ENCODE results near the gene NAT8.
A peak's percentile ranks its signal among the peaks of the same experiment; 100 is the strongest.
"Not testable (repeated sequence)": the region's sequence is repeated elsewhere in the genome, so short reads cannot be mapped to it uniquely, and the experiment has no call there.

NAT8 gene

GRCh38 chr2:73611867-73612266, 30.4 kb downstream of the NAT8 start:
- TF ChIP-seq CTCF (IDR thresholded peaks at IDR 0.05; ENCODE audit: low read depth, low read length, missing control alignments) = no peak
- H3K4me3 ChIP-seq (ENCODE audit: low read depth, low read length) = no peak overlapping the region
- no peak for DNase-seq (ENCODE audit: low read depth)

GRCh38 chr2:73611193-73611592, 31.0 kb downstream of the NAT8 start:
- TF ChIP-seq CTCF (IDR thresholded peaks at IDR 0.05; ENCODE audit: low read depth, low read length, missing control alignments) = no peak
- H3K4me3 ChIP-seq (ENCODE audit: low read depth, low read length) = no peak overlapping the region
- no peak for DNase-seq (ENCODE audit: low read depth)

GRCh38 chr2:73610111-73610510, 32.1 kb downstream of the NAT8 start:
- DNase-seq (ENCODE audit: low read depth) = no peak
- TF ChIP-seq CTCF (IDR thresholded peaks at IDR 0.05; ENCODE audit: low read depth, low read length, missing control alignments) = no peak
- no peak overlapping the region for H3K4me3 ChIP-seq (ENCODE audit: low read depth, low read length)

- not testable (repeated sequence) for H3K4me3 ChIP-seq (ENCODE audit: low read depth, low read length); DNase-seq (ENCODE audit: low read depth)
These were observed 37.6 kb downstream of the NAT8 start for GRCh38 chr2:73604589-73604988.

GRCh38 chr2:73603099-73603588, 39.1 kb downstream of the NAT8 start:
- not testable (repeated sequence) for H3K4me3 ChIP-seq (ENCODE audit: low read depth, low read length)
- peak; percentile 2 for DNase-seq (ENCODE audit: low read depth)

- no peak overlapping the region for H3K4me3 ChIP-seq (ENCODE audit: low read depth, low read length)
- no peak for DNase-seq (ENCODE audit: low read depth)
- TF ChIP-seq CTCF (IDR thresholded peaks at IDR 0.05; ENCODE audit: low read depth, low read length, missing control alignments) = no peak
These were observed 40.4 kb downstream of the NAT8 start for GRCh38 chr2:73601780-73602179.

GRCh38 chr2:73594251-73594650, 48.0 kb downstream of the NAT8 start:
- no peak for DNase-seq (ENCODE audit: low read depth)
- no peak for TF ChIP-seq CTCF (IDR thresholded peaks at IDR 0.05; ENCODE audit: low read depth, low read length, missing control alignments)
- H3K4me3 ChIP-seq (ENCODE audit: low read depth, low read length) = no peak overlapping the region

- H3K4me3 ChIP-seq (ENCODE audit: low read depth, low read length) = no peak overlapping the region
- DNase-seq (ENCODE audit: low read depth) = no peak
- TF ChIP-seq CTCF (IDR thresholded peaks at IDR 0.05; ENCODE audit: low read depth, low read length, missing control alignments) = no peak
These were observed 48.5 kb downstream of the NAT8 start for GRCh38 chr2:73593680-73594079.
